GM10847 (cell line): ENCODE results near the gene TPRN.

Experiments used
- POLR2A ChIP-seq: IDR thresholded peaks from 2 replicates; pipeline ENCODE4 v1.6.1; 2011; ENCODE audit not compliant: insufficient read length; ENCODE audit errors: extremely low read depth

Gene TPRN

GRCh38 chr9:137160716-137161557, 39.6 kb downstream of the TPRN start:
- no peak for TF ChIP-seq POLR2A

GRCh38 chr9:137160054-137160425, 40.5 kb downstream of the TPRN start:
- no peak for TF ChIP-seq POLR2A

- no peak for TF ChIP-seq POLR2A
Observed at GRCh38 chr9:137159105-137160053, 41.2 kb downstream of the TPRN start.

- TF ChIP-seq POLR2A: no peak
Observed at GRCh38 chr9:137158625-137159024, 41.9 kb downstream of the TPRN start.

- TF ChIP-seq POLR2A: no peak
Observed at GRCh38 chr9:137157618-137158415, 42.7 kb downstream of the TPRN start.

GRCh38 chr9:137156567-137157375, 43.8 kb downstream of the TPRN start:
- TF ChIP-seq POLR2A: no peak

- no peak for TF ChIP-seq POLR2A
Observed at GRCh38 chr9:137152844-137153405, 47.6 kb downstream of the TPRN start.

GRCh38 chr9:137150617-137151457, 49.7 kb downstream of the TPRN start:
- no peak for TF ChIP-seq POLR2A

- no peak for TF ChIP-seq POLR2A
Observed at GRCh38 chr9:137149942-137150616, 50.5 kb downstream of the TPRN start.

- TF ChIP-seq POLR2A: no peak
Observed at GRCh38 chr9:137149363-137149762, 51.2 kb downstream of the TPRN start.

GRCh38 chr9:137148661-137149060, 51.9 kb downstream of the TPRN start:
- no peak for TF ChIP-seq POLR2A

- TF ChIP-seq POLR2A: no peak
Observed at GRCh38 chr9:137148242-137148641, 52.3 kb downstream of the TPRN start.

- TF ChIP-seq POLR2A: no peak
Observed at GRCh38 chr9:137147793-137148160, 52.8 kb downstream of the TPRN start.
